ENCODE results near the gene CHMP4A. TPM values are rescaled to one million over a fixed set of nuclear protein-coding genes. Genes with fewer than 3 reads are reported as not detected.

Gene CHMP4A
- total and polyA plus RNA-seq, 3 donors from 2014 or later: 52.9 to 111 (median 56.3) TPM

GRCh38 chr14:24216345-24216699, 3.0 kb upstream of the CHMP4A start:
- no peak for DNase-seq
- H3K9me3 ChIP-seq: no peaks in the 10 kb centered on the region
- TF ChIP-seq CTCF (IDR thresholded peaks at IDR 0.05): no peak
- no peak for TF ChIP-seq POLR2A (IDR thresholded peaks at IDR 0.05)
- H3K4me3 ChIP-seq: no peak overlapping the region
- H3K4me1 ChIP-seq: peaks cover 21% of the 10 kb centered on the region
- 34 to 65% methylated on average over 2 of the region's 2 CpGs for WGBS, 2 donors
- intact Hi-C loops (cut with DNase I; ENCODE audit: low total_unique reads): no loop called here
- no peaks in the 10 kb centered on the region for H3K27me3 ChIP-seq
- H3K36me3 ChIP-seq (ENCODE audit: low read depth, missing control alignments): no peaks in the 10 kb centered on the region
- peak overlapping the region; percentile 88 to 92 for H3K27ac ChIP-seq

DNA sequence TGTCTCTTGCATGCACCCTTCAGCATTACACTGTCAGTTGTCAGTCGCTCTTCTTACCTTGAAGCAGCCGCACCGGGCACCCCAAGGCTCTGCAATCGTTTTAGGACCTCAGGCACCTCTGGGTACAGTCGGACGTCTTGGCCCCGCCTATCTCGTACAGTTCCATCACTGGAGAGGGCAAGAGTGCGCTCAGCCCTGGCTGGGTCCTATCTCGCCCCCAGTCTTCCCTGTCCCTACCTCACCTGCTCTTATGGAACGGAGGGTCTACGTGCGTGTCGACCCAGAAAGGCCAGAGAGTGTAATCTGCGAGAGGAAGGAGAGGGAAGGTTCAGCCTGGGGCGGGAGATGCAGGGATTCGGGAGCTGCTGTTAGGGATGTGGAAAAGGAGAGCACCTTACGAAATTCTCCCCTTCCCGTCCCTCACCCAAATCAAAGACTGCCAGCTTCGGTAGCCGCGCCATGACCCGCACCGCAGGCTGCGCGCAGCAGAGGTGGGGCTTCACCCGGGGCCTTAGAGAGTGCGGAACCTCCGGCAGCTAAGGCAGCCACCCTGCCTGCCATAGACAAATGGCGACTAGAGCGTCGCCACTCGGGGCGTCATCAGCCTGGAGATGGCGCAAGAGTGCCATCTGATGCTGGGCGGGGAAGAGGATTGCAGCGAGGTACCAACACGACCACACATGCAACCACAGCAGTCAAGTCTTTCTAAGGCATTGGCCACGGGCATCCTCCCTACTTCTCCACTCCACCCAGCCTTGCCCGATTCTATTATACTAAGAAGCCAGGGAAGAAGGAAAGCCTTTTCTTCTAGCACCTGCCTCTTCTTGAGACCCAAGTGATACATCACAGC, 2.4 kb upstream of the CHMP4A start, which contains the start of gene MDP1:
Gene MDP1 (minus strand): TSS at position 572 of the 850 bp plus-strand sequence. CDS start 111 bp downstream, at position 461.
- TF ChIP-seq POLR2A (IDR thresholded peaks at IDR 0.05): peak; percentile 14
- peak; percentile 22 to 58 (median 46) for TF ChIP-seq CTCF (IDR thresholded peaks at IDR 0.05)
- intact Hi-C loops (cut with DNase I; ENCODE audit: low total_unique reads): no loop called here
- WGBS, 2 donors: 0 to 1% methylated on average over 37 to 40 of the region's 40 CpGs
- Histone ChIP-seq H3K27me3 (no peaks in the 10 kb centered on the region), H3K36me3 (ENCODE audit: low read depth, missing control alignments) (no peaks in the 10 kb centered on the region), H3K27ac (peak within 1 kb of the TSS; percentile 88 to 92), H3K4me3 (peak within 1 kb of the TSS; percentile 81 to 85), H3K9me3 (no peaks in the 10 kb centered on the region), H3K4me1 (peaks cover 21% of the 10 kb centered on the region)
- DNase-seq: peak; percentile 89

- Histone ChIP-seq H3K9me3 (no peaks in the 10 kb centered on the region), H3K27ac (peak overlapping the region; percentile 90 to 91), H3K4me1 (peaks cover 21% of the 10 kb centered on the region), H3K4me3 (peak overlapping the region in 1 of 2 donors; percentile 85), H3K27me3 (no peaks in the 10 kb centered on the region), H3K36me3 (ENCODE audit: low read depth, missing control alignments) (no peaks in the 10 kb centered on the region)
- 85 to 90% methylated on average over 7 of the region's 7 CpGs for WGBS, 2 donors
- DNase-seq: no peak
- intact Hi-C loops (cut with DNase I; ENCODE audit: low total_unique reads): no loop called here
- TF ChIP-seq CTCF (IDR thresholded peaks at IDR 0.05) (no peak), POLR2A (IDR thresholded peaks at IDR 0.05) (no peak)
Observed at GRCh38 chr14:24213866-24214662, 776 bp upstream of the CHMP4A start.

- intact Hi-C loops (cut with DNase I; ENCODE audit: low total_unique reads): no loop called here
- TF ChIP-seq POLR2A (IDR thresholded peaks at IDR 0.05): no peak
- TF ChIP-seq CTCF (IDR thresholded peaks at IDR 0.05): no peak
- DNase-seq: no peak
- no peaks in the 10 kb centered on the region for H3K27me3 ChIP-seq
- no peak overlapping the region for H3K4me3 ChIP-seq
- no peaks in the 10 kb centered on the region for H3K9me3 ChIP-seq
- H3K36me3 ChIP-seq (ENCODE audit: low read depth, missing control alignments): no peaks in the 10 kb centered on the region
- 92 to 96% methylated on average over 6 of the region's 6 CpGs for WGBS, 2 donors
- H3K27ac ChIP-seq: no peak overlapping the region
- H3K4me1 ChIP-seq: peaks cover 21% of the 10 kb centered on the region
Observed at GRCh38 chr14:24211311-24211710, 2.0 kb downstream of the CHMP4A start.

Data from testis (tissue), 3 donors.